Stimulated activated CD8-positive, alpha-beta memory T cell treated with anti-CD3 and anti-CD28 coated beads, Interleukin-7, amount 100 ng/mL, for 48 hours (primary cell): ENCODE results near the gene BRAP.
"Not testable (repeated sequence)": the region's sequence is repeated elsewhere in the genome, so short reads cannot be mapped to it uniquely, and the experiment has no call there.

Experiments
- DNase-seq, 2 donors: peaks; one replicate each; pipeline ENCODE4 v3.0.0-alpha.2; 2020; ENCODE audit warnings: low read depth in 1 of 2; ENCODE audit errors: extremely low read depth in 1 of 2

BRAP gene

GRCh38 chr12:111624540-111624939 is 61.2 kb downstream of the BRAP start:
- DNase-seq: no peak

- not testable (repeated sequence) for DNase-seq
Observed at GRCh38 chr12:111617841-111618240, 67.9 kb downstream of the BRAP start.

GRCh38 chr12:111616177-111616623 is 69.6 kb downstream of the BRAP start:
- DNase-seq: no peak

GRCh38 chr12:111607239-111607638 is 78.5 kb downstream of the BRAP start:
- DNase-seq: no peak

GRCh38 chr12:111606767-111607230 is 79.0 kb downstream of the BRAP start:
- DNase-seq: no peak

GRCh38 chr12:111605911-111606766 is 79.6 kb downstream of the BRAP start:
- DNase-seq: no peak

- not testable (repeated sequence) for DNase-seq
Observed at GRCh38 chr12:111602857-111603256, 82.9 kb downstream of the BRAP start.

- no peak for DNase-seq
Observed at GRCh38 chr12:111602348-111602747, 83.4 kb downstream of the BRAP start.

- DNase-seq: not testable (repeated sequence)
Observed at GRCh38 chr12:111600986-111601385, 84.8 kb downstream of the BRAP start.

GRCh38 chr12:111600205-111600642 is 85.5 kb downstream of the BRAP start:
- no peak for DNase-seq

- peak; percentile 78 to 88 for DNase-seq
Observed at GRCh38 chr12:111599453-111600204, 86.1 kb downstream of the BRAP start.

- DNase-seq: peak; percentile 1 to 37
Observed at GRCh38 chr12:111598637-111599452, 86.9 kb downstream of the BRAP start, which contains the start of gene ATXN2. ATXN2 (minus strand) TSS chr12:111599315; CDS start chr12:111599034, 281 bp downstream.

GRCh38 chr12:111597831-111598636 is 87.7 kb downstream of the BRAP start:
- peak in 1 of 2 donors; percentile 11 for DNase-seq

- peak in 1 of 2 donors; percentile 0 for DNase-seq
Observed at GRCh38 chr12:111596985-111597830, 88.5 kb downstream of the BRAP start.

GRCh38 chr12:111595341-111595835 is 90.4 kb downstream of the BRAP start:
- DNase-seq: not testable (repeated sequence)
